ENCODE results near the gene GATM.
"Not testable (repeated sequence)": the region's sequence is repeated elsewhere in the genome, so short reads cannot be mapped to it uniquely, and the experiment has no call there.

The GATM gene

DNA sequence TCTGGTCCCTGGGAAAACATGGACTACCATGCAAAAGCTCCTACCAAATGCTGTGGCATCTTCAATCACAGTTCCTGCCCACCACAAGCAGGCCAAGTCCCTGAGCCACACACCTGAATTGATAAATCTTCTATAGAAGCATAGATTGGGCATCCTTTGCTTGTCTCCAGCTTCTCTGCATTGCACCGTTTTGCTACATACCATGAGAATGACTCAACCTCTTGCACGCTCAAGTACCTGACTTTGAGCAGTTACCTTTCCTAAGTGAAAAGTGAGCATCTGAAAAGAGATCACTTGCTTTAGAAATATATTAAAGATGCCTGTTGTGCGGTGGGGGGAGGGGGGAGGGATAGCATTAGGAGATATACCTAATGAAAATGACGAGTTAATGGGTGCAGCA, 31.3 kb downstream of the GATM start:
- no peak for DNase-seq

DNA sequence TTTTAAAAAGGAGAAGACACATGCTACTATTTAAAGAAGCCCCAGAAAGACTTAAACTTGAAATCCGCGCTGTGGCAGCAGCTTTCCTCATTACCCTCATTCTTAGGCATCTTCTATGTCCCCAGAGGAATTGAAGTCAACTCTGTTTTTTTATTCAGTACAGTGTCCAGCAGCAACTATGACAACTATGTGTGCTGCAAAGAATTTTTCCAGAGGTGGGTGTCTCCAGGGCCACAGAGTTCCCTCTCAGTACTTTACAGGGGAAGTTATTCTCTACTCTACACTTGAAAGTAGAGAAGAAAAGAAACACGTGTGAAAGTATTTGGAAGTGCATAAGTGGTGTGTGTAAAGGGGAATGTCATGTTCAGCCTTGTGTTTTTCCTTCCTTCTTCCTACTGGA, 32.0 kb downstream of the GATM start:
- DNase-seq, result no peak

DNA sequence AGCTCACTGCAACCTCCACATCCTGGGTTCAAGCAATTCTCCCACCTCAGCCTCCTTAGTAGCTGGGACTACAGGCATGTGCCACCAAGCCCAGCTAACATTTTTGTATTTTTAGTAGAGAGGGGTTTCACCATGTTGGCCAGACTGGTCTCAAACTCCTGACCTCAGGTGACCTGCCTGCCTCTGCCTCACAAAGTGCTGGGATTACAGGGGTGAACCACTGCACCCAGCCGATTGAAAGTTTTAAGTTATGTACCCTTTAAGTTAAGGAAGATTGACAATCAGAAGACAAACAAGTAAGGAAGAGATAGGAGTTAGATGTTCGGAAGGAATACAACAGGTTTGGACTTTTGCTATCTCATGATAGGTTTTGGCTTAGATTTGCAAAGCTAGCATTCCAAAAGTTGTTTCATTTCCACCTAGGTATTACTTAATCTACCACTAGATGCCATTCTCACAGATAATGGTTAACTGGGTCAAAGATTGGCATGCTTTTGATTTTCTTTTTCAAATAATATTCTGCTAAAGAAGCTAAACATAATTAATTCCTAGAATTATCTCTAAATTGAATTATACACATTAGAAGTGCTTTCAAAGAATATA, 35.0 kb downstream of the GATM start:
- no peak for DNase-seq

DNA sequence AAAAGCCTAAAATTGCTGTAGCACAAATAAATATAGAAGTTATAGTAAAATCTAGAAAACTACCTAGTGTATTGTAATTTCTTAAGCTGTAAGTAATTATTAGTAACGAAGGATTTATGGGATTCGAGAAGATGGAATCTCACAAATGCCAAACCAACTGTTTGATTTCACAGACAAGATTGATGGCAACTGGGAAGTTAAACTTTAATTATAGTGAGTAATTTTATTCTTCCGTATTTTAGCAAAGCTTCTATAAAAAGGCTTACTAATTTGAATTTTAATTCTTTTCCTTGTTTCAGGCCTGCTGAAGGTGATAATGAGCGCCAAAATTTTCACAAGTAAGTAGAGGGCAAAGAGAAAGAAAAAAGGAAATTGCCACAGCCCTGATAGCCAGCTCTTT, 36.6 kb downstream of the GATM start:
- no peak for DNase-seq

DNA sequence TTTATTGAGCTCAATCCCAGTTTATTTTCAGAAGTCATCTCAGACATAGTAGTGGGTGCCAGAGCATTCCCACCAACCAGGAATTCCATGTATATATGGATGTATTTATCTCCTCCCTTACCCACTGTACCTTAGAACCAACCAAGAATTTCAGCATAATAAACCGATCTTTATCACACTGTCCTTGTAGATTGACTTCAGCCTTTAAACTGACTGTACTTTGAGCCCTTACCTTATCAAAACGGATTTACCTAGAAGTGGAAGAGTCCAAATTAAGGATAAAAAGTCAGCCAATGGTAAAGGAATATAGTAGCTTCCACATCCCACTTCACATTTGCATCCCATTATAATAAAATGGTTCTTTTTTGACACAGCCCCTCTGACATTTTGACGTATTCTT, 37.9 kb downstream of the GATM start:
- no peak for DNase-seq

DNA sequence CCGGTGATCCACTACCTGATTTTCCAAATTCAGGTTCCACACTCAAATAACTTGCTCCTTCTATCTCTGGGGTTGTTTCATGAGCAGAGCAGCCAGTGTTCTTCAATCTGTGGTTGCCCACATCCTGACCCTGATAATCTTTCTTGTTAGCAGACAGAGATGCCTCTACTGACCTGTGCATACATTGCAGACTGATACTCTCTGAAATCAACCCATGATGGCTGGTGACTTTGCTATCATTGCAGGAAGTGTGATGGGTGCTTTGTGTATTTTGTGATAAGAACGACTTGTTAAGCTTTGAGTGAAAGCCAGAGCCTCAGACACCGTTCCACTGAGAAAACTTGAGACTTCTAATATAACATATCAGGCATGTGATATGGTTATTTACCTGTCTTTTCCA, 39.9 kb downstream of the GATM start:
- DNase-seq, result no peak

DNA sequence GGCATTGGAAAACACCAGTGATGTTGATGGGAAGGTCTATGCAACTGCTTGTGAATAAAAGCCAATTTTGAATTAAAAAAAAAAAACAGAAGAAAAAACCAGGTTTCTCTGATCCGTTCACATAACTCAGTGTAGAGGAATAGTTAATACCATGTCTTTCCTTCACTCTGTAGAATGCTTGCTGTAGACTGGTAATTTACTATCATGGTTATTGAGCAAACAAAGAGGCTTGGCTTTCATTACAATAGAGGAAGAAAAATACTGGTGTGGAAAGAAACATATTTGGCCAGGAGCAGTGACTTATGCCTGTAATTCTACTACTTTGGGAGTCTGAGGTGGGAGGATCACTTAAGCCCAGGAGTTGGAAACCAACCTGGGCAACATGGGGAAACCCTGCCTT, 41.1 kb downstream of the GATM start:
- no peak for DNase-seq

DNA sequence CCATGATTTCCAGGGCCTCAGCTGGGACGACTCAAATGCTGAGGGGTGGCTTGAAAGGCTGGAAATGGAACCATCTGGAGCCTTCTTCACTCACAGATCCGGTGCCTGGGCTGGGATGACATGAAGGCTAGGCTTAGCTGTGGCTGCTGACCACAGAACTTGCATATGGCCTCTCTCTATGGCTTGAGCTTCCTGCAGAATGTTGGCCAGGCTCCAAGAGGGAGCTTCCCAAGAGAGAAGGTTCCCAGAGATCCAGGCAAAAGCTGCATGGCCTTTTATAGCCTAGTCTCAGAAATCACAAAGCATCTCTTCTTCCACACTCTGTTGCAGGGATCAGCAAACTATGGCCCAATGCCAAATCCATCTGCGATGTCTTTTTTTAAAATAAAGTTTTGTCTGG, 44.8 kb downstream of the GATM start:
- DNase-seq, result no peak

DNA sequence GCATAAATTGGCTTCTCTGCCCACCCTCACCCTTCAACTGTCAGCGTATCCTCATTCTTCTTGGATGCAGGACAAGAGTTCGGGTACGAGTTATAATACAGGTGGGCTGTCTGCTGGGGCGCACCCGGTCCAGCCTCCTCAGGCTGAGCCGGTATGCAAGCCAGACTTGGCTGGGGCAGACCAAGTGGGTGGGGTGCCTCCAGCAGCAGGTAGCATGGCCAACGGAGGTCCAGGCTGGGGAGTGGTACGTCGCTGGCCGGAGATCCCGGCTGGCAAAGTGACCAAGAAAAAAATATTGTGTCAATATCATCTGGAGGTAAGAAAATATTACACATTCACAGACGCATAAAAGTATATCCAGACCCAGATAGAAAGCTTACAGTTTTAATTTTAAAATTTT, 45.6 kb downstream of the GATM start:
- DNase-seq, result no peak

DNA sequence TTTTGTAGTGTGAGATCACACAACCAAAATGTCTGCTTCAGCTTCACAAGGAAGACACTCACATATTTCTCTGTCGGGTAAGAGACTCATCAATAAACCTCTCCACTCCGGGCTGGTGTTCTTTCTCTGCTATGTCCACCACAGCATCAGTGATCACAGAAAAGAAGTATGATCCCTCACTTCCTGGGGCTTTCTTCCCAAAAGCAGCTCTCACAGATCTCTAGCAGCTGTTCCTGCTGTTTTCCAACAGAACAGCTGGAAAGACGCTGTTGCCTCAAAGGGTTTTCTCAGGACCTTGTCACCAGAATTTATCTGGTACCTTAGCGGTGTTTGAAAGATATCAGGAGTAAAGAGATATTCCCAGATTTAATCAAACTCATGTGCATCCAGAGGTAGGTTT, 46.4 kb downstream of the GATM start:
- DNase-seq, result no peak

DNA sequence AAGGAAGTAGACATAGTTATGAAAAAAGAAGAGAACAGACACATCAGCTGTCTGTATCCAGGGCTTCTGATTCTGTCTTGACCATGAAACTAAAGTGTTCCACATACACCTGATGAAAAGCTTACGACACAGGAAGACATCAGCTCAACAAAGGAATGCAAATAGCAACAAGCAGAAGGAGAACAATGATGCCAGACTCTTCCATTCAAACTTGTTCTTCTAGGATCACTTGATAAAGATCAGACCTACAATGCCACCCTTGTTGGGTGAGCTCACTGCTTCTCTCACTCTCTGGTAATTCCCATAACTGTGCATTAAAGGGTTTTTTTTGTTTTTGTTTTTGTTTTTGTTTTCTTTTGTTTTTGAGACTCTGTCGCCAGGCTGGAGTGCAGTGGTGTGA, 49.7 kb downstream of the GATM start:
- no peak for DNase-seq

DNA sequence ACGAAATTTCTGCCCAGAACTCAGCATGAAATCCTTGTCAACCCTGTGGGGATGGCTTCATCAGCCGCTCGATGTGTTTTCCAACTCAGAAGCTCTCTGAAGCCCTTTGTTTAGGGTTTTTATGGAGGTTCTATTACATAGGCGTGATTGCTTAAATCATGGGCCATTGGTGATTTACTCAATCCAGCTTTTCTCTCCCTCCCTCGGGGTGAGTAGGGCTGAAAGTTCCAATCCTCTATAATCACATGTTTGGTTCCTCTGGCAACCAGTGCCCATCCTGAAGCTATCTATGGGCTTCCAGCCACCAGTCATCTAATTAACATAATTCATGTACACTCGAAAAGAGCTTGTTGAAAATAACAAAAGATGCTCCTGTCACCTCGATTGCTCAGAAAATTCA, 51.6 kb downstream of the GATM start:
- DNase-seq, result no peak

DNA sequence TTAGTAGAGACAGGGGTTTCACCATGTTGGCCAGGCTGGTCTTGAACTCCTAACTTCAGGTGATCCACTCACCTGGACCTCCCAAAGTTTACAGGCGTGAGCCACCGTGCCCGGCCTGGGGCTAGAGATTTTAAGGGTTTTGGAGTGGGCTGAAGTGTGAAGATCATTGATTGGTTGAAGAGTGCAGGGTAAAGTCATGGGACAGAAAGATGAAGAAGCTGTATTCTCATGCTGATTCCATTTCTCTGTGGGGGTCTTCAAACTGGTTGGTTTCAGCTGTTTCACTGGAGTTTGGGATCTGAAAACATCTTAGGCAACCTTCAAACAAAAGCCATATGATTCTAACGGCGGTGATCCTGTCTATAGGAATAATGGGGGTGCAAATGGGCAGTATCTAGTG, 52.1 kb downstream of the GATM start:
- no peak for DNase-seq

DNA sequence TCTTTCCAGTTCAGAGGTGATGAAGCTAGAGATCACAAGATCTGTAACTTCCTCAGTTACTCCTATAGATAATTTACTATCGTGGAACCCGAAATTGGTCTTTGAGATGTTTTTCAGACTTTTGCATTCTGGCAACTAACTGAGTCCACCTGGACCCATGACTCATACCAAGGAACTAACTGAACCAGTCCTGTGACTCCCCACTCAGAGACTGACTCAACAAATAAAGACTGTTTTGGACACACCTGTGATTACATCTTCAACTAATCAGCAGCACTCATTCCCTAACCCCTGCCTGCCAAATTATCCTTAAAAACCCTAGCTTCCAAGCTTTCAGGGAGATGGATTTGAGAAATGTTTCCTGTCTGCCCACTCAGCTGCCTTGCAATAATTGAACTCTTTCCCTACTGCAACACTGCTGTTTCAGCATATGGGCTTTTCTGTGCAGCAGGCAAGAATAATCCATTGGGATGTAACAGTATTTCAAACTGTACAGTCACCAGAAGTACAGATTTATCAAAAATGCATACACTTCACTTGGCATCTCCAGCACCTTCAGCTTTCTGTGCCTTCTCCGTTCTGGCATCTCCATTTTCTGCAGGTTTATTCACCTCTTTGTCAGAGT, 57.7 kb downstream of the GATM start:
- no peak for DNase-seq

DNA sequence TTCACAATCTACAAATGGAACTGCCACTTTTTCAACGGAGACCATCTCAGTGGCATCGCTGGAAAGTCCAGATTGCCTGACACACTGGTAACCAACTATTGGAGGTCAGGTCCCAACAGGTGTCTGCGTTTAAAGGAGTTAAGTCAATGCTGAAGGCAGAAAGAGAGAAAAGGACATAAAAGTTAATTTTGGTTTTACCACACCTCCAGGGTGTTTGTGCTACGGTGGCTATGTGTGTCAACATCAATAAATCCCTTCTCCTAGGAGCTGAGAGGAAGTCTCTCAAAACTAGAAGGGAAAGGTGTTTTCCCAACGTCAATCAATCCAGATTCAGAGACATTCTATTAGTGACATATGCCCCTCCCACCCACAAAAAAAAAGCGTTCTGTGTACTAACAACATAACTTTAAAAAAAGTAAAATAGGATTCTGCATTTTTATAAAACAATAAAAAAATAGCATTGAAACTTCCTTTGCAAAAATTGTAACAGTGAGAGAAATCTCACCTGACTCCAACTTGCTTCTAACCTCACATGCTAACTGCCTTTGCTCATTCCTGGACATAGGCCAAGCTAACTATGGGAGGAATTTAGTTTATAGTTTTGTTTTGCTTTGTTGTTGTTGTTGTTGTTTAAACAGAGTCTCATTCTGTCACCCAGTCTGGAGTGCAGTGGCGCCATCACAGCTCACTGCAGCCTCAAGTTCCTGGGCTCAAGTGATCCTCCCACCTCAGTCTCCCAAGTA, 58.7 kb downstream of the GATM start:
- no peak for DNase-seq

DNA sequence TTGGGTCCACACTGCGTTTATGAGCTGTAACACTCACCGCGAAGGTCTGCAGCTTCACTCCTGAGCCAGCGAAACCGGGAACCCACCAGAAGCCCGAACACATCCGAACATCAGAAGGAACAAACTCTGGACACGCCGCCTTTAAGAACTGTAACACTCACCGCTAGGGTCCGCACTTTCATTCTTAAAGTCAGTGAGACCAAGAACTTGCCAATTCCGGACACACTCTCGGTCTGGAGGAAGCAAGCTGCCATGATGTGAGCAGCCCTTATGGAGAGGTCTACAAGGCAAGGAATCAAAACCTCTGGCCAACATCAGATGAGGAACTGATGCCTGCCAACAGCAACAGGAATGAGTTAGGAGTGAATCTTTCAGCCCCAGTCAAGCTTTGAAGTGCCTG, 63.4 kb downstream of the GATM start:
- no peak for DNase-seq

DNA sequence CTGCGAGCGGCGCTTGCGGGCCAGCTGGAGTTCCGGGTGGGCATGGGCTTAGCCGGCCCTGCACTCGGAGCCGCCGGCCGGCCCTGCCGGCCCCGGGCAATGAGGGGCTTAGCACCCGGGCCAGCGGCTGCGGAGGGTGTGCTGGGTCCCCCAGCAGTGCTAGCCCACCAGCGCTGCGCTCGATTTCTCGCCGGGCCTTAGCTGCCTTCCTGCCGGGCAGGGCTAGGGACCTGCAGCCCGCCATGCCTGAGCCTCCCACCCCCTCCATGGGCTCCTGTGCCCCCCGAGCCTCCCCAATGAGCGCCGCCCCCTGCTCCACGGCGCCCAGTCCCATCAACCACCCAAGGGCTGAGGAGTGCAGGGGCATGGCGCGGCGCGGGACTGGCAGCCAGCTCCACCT, 64.2 kb downstream of the GATM start:
- DNase-seq, result not testable (repeated sequence)

All from NK-92 treated with Interleukin-12 subunit alpha and Interleukin-12 subunit beta, amount 100 ng/mL, for 24 hours (cell line).